KOPT-K1 (cell line): ENCODE data around the gene CMIP.

Experiments
- H3K27ac ChIP-seq: fragments of 200-600 bp; sonication (generic); 2 replicates; pipeline ENCODE4 v1.5.1; 2016; ENCODE audit warnings: antibody characterized with exemption, mild to moderate bottlenecking, low read depth, low read length; ENCODE audit not compliant: poor library complexity, severe bottlenecking
- H3K36me3 ChIP-seq: fragments of 200-600 bp; sonication (generic); 2 replicates; pipeline ENCODE4 v1.5.1; 2017; ENCODE audit warnings: antibody characterized with exemption, mild to moderate bottlenecking, low read length, moderate library complexity; ENCODE audit not compliant: insufficient read depth
- H3K9me3 ChIP-seq: fragments of 200-600 bp; sonication (generic); 2 replicates; pipeline ENCODE4 v1.5.1; 2017; ENCODE audit warnings: antibody characterized with exemption, low read length, mild to moderate bottlenecking; ENCODE audit not compliant: insufficient read depth, poor library complexity, severe bottlenecking

The CMIP gene

GRCh38 chr16:81707411-81708265, 263.0 kb downstream of the CMIP start:
- Histone ChIP-seq H3K27ac (no peak overlapping the region), H3K9me3 (no peaks in the 10 kb centered on the region), H3K36me3 (peaks cover 66% of the 10 kb centered on the region)

- H3K27ac ChIP-seq = no peak overlapping the region
- no peaks in the 10 kb centered on the region for H3K9me3 ChIP-seq
- H3K36me3 ChIP-seq = peaks cover 58% of the 10 kb centered on the region
Observed at GRCh38 chr16:81708266-81709015, 263.8 kb downstream of the CMIP start.

GRCh38 chr16:81709016-81709900, 264.6 kb downstream of the CMIP start:
- H3K9me3 ChIP-seq = no peaks in the 10 kb centered on the region
- H3K27ac ChIP-seq = no peak overlapping the region
- peaks cover 56% of the 10 kb centered on the region for H3K36me3 ChIP-seq

- Histone ChIP-seq H3K9me3 (no peaks in the 10 kb centered on the region), H3K36me3 (peaks cover 51% of the 10 kb centered on the region), H3K27ac (no peak overlapping the region)
Observed at GRCh38 chr16:81710044-81710443, 265.4 kb downstream of the CMIP start.

GRCh38 chr16:81710596-81710995, 266.0 kb downstream of the CMIP start:
- Histone ChIP-seq H3K9me3 (no peaks in the 10 kb centered on the region), H3K36me3 (peaks cover 45% of the 10 kb centered on the region), H3K27ac (no peak overlapping the region)

GRCh38 chr16:81711657-81712319, 267.2 kb downstream of the CMIP start:
- H3K36me3 ChIP-seq = peaks cover 33% of the 10 kb centered on the region
- no peaks in the 10 kb centered on the region for H3K9me3 ChIP-seq
- H3K27ac ChIP-seq = no peak overlapping the region

- Histone ChIP-seq H3K36me3 (peaks cover 24% of the 10 kb centered on the region), H3K9me3 (no peaks in the 10 kb centered on the region), H3K27ac (no peak overlapping the region)
Observed at GRCh38 chr16:81712681-81713080, 268.1 kb downstream of the CMIP start.

GRCh38 chr16:81713295-81713772, 268.7 kb downstream of the CMIP start:
- Histone ChIP-seq H3K36me3 (peaks cover 18% of the 10 kb centered on the region), H3K27ac (no peak overlapping the region), H3K9me3 (no peaks in the 10 kb centered on the region)

- Histone ChIP-seq H3K27ac (no peak overlapping the region), H3K36me3 (peaks cover 13% of the 10 kb centered on the region), H3K9me3 (no peaks in the 10 kb centered on the region)
Observed at GRCh38 chr16:81713796-81714195, 269.2 kb downstream of the CMIP start.

GRCh38 chr16:81714583-81714982, 270.0 kb downstream of the CMIP start:
- H3K9me3 ChIP-seq = no peaks in the 10 kb centered on the region
- H3K27ac ChIP-seq = no peak overlapping the region
- H3K36me3 ChIP-seq = peaks cover 5% of the 10 kb centered on the region; the same call in 1 of the 2 replicates

GRCh38 chr16:81715358-81716196, 271.0 kb downstream of the CMIP start:
- H3K9me3 ChIP-seq = no peaks in the 10 kb centered on the region
- no peak overlapping the region for H3K27ac ChIP-seq
- peaks cover 5% of the 10 kb centered on the region; the same call in 1 of the 2 replicates for H3K36me3 ChIP-seq

- Histone ChIP-seq H3K36me3 (peaks cover 4% of the 10 kb centered on the region; the same call in 1 of the 2 replicates), H3K9me3 (no peaks in the 10 kb centered on the region), H3K27ac (no peak overlapping the region)
Observed at GRCh38 chr16:81716478-81717225, 272.0 kb downstream of the CMIP start.

- no peak overlapping the region for H3K27ac ChIP-seq
- H3K9me3 ChIP-seq = no peaks in the 10 kb centered on the region
- H3K36me3 ChIP-seq = no peaks in the 10 kb centered on the region
Observed at GRCh38 chr16:81717662-81718189, 273.1 kb downstream of the CMIP start.
